OCI-LY3 (cell line): ENCODE data around the gene IDS.

Experiments
- H2AFZ ChIP-seq: fragments of 200-600, 300-600 bp; shearing (Covaris generic); 2 replicates; pipeline ENCODE4 v1.6.0; 2014; ENCODE audit warnings: antibody characterized with exemption, low read depth, low read length
- H3K27ac ChIP-seq: fragments of 200-600, 300-600 bp; sonication (generic); 2 replicates; pipeline ENCODE4 v1.5.1; 2014; ENCODE audit warnings: mild to moderate bottlenecking, low read length, moderate library complexity, mixed read lengths
- H3K27me3 ChIP-seq: fragments of 200-600, 300-600 bp; sonication (generic); 2 replicates; pipeline ENCODE4 v1.6.1; 2014; ENCODE audit warnings: low read depth, low read length, mixed read lengths
- H3K36me3 ChIP-seq: fragments of 200-600, 300-600 bp; sonication (generic); replicated peaks from 2 replicates; pipeline ENCODE3; 2014; ENCODE audit warnings: low read depth, low read length, mixed read lengths
- H3K4me1 ChIP-seq: fragments of 300-600, 200-600 bp; sonication (generic); 2 replicates; pipeline ENCODE4 v1.6.1; 2014; ENCODE audit warnings: low read length, mixed read lengths
- H3K4me2 ChIP-seq: fragments of 200-600, 300-600 bp; sonication (generic); 2 replicates; pipeline ENCODE4 v1.6.1; 2014; ENCODE audit warnings: low read length, mixed read lengths
- H3K4me3 ChIP-seq: fragments of 300-600, 200-600 bp; sonication (generic); 2 replicates; pipeline ENCODE4 v1.5.1; 2014; ENCODE audit warnings: antibody characterized with exemption, mild to moderate bottlenecking, low read length, moderate library complexity
- H3K79me2 ChIP-seq: fragments of 300-600, 200-600 bp; shearing (Covaris generic); 2 replicates; pipeline ENCODE4 v1.6.1; 2014; ENCODE audit warnings: mild to moderate bottlenecking, low read length, mixed read lengths
- H3K9ac ChIP-seq: fragments of 300-600, 200-600 bp; shearing (Covaris generic); 2 replicates; pipeline ENCODE4 v1.6.0; 2014; ENCODE audit warnings: mild to moderate bottlenecking, low read length, moderate library complexity
- H3K9me3 ChIP-seq: fragments of 200-600, 300-600 bp; shearing (Covaris generic); 2 replicates; pipeline ENCODE4 v1.6.1; 2014; ENCODE audit warnings: low read length, mixed read lengths; ENCODE audit not compliant: insufficient read depth
- H4K20me1 ChIP-seq: fragments of 200-600, 300-600 bp; sonication (generic); 2 replicates; pipeline ENCODE4 v1.6.1; 2016; ENCODE audit warnings: low read length, mixed read lengths; ENCODE audit not compliant: insufficient read depth
- EZH2phosphoT487 ChIP-seq: fragments of 200-600 bp; shearing (Covaris generic); IDR thresholded peaks from 2 replicates; pipeline ENCODE4 v1.6.1; 2018; ENCODE audit warnings: antibody characterized with exemption, mixed run types, low read depth
- TF ChIP-seq, protein P1 (sequence below): fragments of 200-600, 300-600 bp; sonication (generic); IDR thresholded peaks from 2 replicates; pipeline ENCODE4 v1.5.1; 2014; ENCODE audit warnings: antibody characterized with exemption, low read length, low read depth

IDS gene

DNA sequence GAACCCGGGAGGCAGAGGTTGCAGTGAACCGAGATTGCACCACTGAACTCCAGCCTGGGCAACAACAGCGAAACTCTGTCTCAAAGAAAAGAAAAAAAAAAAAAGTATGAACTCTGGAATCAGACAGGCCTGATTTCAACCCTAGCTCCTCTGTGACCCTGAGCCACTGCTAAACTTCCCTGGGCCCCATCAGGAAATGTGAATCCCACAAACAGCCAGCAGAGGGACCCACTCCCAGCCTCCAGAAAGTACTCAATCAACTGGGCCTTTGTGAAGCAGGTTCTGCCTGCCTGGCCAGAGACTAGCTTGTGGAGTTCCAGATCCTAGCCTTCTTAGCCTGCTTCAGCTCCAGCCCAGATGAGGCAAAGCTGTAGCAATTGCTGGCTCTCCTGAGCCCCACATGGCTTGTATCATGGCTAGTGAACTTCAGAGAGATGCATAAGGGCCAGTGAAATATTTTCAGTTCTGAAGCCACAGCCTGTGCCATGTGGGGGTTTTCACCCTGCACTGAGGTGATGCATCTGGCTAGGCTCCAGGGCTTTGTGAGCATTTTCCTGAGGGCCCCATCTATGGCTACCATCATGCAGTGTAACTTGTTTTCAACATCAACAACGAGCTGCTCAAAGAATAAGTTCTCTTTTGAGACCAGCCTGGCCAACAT is 7.2 kb upstream of the IDS start:
- Histone ChIP-seq H3K9ac (0 out of 2 replicates have a peak overlapping the region, but pooled peaks have one; percentile 4), H3K27me3 (no peaks in the 10 kb centered on the region), H3K79me2 (no peaks in the 10 kb centered on the region), H3K4me1 (peaks cover 20% of the 10 kb centered on the region), H3K9me3 (no peaks in the 10 kb centered on the region), H2AFZ (peak overlapping the region; percentile 92), H4K20me1 (no peaks in the 10 kb centered on the region), H3K36me3 (no peaks in the 10 kb centered on the region), H3K4me2 (no peak overlapping the region), H3K4me3 (no peak overlapping the region), H3K27ac (no peak overlapping the region)
- TF ChIP-seq, protein P1, sequence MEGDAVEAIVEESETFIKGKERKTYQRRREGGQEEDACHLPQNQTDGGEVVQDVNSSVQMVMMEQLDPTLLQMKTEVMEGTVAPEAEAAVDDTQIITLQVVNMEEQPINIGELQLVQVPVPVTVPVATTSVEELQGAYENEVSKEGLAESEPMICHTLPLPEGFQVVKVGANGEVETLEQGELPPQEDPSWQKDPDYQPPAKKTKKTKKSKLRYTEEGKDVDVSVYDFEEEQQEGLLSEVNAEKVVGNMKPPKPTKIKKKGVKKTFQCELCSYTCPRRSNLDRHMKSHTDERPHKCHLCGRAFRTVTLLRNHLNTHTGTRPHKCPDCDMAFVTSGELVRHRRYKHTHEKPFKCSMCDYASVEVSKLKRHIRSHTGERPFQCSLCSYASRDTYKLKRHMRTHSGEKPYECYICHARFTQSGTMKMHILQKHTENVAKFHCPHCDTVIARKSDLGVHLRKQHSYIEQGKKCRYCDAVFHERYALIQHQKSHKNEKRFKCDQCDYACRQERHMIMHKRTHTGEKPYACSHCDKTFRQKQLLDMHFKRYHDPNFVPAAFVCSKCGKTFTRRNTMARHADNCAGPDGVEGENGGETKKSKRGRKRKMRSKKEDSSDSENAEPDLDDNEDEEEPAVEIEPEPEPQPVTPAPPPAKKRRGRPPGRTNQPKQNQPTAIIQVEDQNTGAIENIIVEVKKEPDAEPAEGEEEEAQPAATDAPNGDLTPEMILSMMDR: peak; percentile 61
- TF ChIP-seq EZH2phosphoT487: no peak

DNA sequence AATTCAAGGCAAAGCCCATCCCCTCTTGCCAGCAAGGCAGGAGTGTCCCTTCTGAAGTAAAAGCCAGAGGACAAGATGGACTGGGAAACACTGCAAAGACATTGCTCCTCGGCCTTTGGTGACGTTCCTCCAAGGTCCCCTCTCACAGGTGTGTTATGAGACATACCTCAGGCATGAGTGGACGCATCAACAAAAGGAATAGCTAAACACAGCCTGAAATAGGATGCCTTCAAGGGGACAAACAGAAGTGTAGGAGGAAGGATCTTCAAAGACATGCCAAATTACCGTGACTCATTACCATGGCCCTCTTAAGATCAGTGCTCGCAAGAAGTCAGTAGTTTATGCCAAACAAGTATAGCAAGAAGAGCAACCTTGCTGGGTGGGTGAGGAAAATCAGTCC is 6.0 kb upstream of the IDS start:
- no peak overlapping the region for H3K4me2 ChIP-seq
- peaks cover 15% of the 10 kb centered on the region for H3K4me1 ChIP-seq
- H3K9ac ChIP-seq: no peak overlapping the region
- H2AFZ ChIP-seq: no peak overlapping the region
- no peaks in the 10 kb centered on the region for H3K79me2 ChIP-seq
- TF ChIP-seq, protein P1: no peak
- no peak for TF ChIP-seq EZH2phosphoT487
- H3K27ac ChIP-seq: no peak overlapping the region
- no peaks in the 10 kb centered on the region for H4K20me1 ChIP-seq
- no peaks in the 10 kb centered on the region for H3K9me3 ChIP-seq
- H3K36me3 ChIP-seq: no peaks in the 10 kb centered on the region
- H3K4me3 ChIP-seq: no peak overlapping the region
- H3K27me3 ChIP-seq: no peaks in the 10 kb centered on the region

DNA sequence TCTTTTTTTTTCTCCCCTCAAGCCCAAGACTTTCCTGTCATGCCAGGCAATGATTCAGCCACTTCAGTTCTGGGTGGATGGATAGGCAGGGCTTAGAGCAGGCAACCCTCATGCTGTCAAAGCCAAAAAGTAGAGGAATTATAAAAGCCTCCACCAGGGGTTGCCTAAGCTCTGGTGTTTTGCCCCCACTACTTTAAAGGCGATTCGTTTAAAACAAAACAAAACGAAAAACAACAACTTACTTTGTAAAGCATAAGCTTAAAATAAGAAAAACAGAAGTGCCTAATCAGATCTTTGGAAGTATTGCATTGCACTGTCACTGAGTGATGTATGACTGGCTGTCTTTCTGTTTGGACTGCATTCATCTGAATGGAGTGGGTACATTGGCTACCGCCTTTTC is 5.3 kb upstream of the IDS start:
- Histone ChIP-seq H3K27ac (no peak overlapping the region), H3K9me3 (no peaks in the 10 kb centered on the region), H3K27me3 (no peaks in the 10 kb centered on the region), H4K20me1 (no peaks in the 10 kb centered on the region), H3K4me3 (no peak overlapping the region), H2AFZ (no peak overlapping the region), H3K4me1 (peaks cover 17% of the 10 kb centered on the region), H3K9ac (no peak overlapping the region), H3K36me3 (no peaks in the 10 kb centered on the region), H3K4me2 (0 out of 2 replicates have a peak overlapping the region, but pooled peaks have one; percentile 8), H3K79me2 (no peaks in the 10 kb centered on the region)
- TF ChIP-seq, protein P1: peak; percentile 50
- TF ChIP-seq EZH2phosphoT487: no peak

DNA sequence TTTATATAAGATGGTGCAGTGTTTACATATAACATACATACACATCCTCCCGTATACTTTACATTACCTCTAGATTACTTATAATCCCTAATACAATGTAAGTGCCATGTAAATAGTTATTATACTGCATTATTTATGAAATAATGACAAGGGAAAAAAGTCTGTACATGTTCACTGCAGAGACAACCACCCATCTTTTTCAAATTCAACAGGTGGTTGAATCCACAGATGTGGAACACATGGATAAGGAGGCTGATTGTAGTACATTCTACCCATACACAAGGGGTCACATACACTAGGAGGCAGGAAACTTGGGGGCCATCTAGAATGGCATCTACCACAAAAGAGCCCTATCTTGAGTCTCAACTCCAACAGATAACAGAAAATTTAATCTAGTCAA is 3.4 kb upstream of the IDS start:
- Histone ChIP-seq H3K79me2 (peaks cover 12% of the 10 kb centered on the region), H3K9ac (no peak overlapping the region), H4K20me1 (no peaks in the 10 kb centered on the region), H3K27ac (no peak overlapping the region), H3K9me3 (no peaks in the 10 kb centered on the region), H3K36me3 (peaks cover 3% of the 10 kb centered on the region), H3K4me3 (no peak overlapping the region), H3K4me2 (no peak overlapping the region), H2AFZ (no peak overlapping the region), H3K4me1 (peaks cover 18% of the 10 kb centered on the region), H3K27me3 (no peaks in the 10 kb centered on the region)
- TF ChIP-seq, protein P1: no peak
- no peak for TF ChIP-seq EZH2phosphoT487
